Activated CD4-positive, alpha-beta T cell treated with anti-CD3 and anti-CD28 coated beads, Interleukin-2, amount 50 U/mL, for 4 hours (primary cell): ENCODE results near the gene NRIP3.

Source experiments
- DNase-seq, 2 experiments: peaks; one replicate each; pipeline ENCODE4 v3.0.0-alpha.2; 2020

Gene NRIP3

GRCh38 chr11:9003573-9004182 is at the start of gene NRIP3:
Gene NRIP3 (minus strand): TSS chr11:9004001. CDS start chr11:9003935, 66 bp downstream.
- peak; percentile 70 to 72 for DNase-seq

GRCh38 chr11:9052316-9052715 is 48.5 kb upstream of the NRIP3 start:
- no peak for DNase-seq

GRCh38 chr11:9049959-9050358 is 46.2 kb upstream of the NRIP3 start:
- DNase-seq: no peak

GRCh38 chr11:9047964-9048523 is 44.2 kb upstream of the NRIP3 start:
- no peak for DNase-seq

GRCh38 chr11:9046481-9046880 is 42.7 kb upstream of the NRIP3 start:
- DNase-seq: no peak

GRCh38 chr11:9042488-9042887 is 38.7 kb upstream of the NRIP3 start:
- DNase-seq: no peak

- no peak for DNase-seq
Observed at GRCh38 chr11:9041747-9042146, 37.9 kb upstream of the NRIP3 start.

GRCh38 chr11:9040410-9040809 is 36.6 kb upstream of the NRIP3 start:
- DNase-seq: no peak

- no peak for DNase-seq
Observed at GRCh38 chr11:9039863-9040262, 36.1 kb upstream of the NRIP3 start.

GRCh38 chr11:9039198-9039597 is 35.4 kb upstream of the NRIP3 start:
- DNase-seq: no peak

- DNase-seq: no peak
Observed at GRCh38 chr11:9038541-9038940, 34.7 kb upstream of the NRIP3 start.

- no peak for DNase-seq
Observed at GRCh38 chr11:9037963-9038362, 34.2 kb upstream of the NRIP3 start.

- no peak for DNase-seq
Observed at GRCh38 chr11:9037046-9037780, 33.4 kb upstream of the NRIP3 start.

- DNase-seq: no peak
Observed at GRCh38 chr11:9030601-9031000, 26.8 kb upstream of the NRIP3 start.

GRCh38 chr11:9029422-9029821 is 25.6 kb upstream of the NRIP3 start:
- DNase-seq: no peak

GRCh38 chr11:9028581-9028980 is 24.8 kb upstream of the NRIP3 start:
- no peak for DNase-seq

- no peak for DNase-seq
Observed at GRCh38 chr11:9025101-9025850, 21.5 kb upstream of the NRIP3 start.

GRCh38 chr11:9022961-9023680 is 19.3 kb upstream of the NRIP3 start:
- DNase-seq: no peak

GRCh38 chr11:9020916-9021315 is 17.1 kb upstream of the NRIP3 start:
- no peak for DNase-seq

GRCh38 chr11:9019861-9020260 is 16.1 kb upstream of the NRIP3 start:
- DNase-seq: no peak

- no peak for DNase-seq
Observed at GRCh38 chr11:9017773-9018172, 14.0 kb upstream of the NRIP3 start.

GRCh38 chr11:9016916-9017642 is 13.3 kb upstream of the NRIP3 start:
- DNase-seq: no peak
